ENCODE results near the gene USP10.

- TF ChIP-seq ZFP3 (CRISPR knock-in tag; IDR thresholded peaks at IDR 0.05) (no peak), ZNF70 (CRISPR knock-in tag; IDR thresholded peaks at IDR 0.05) (no peak), BACH2 (CRISPR knock-in tag; IDR thresholded peaks at IDR 0.05; ENCODE audit: borderline replicate concordance) (no peak), PATZ1 (CRISPR knock-in tag; IDR thresholded peaks at IDR 0.05; ENCODE audit: borderline replicate concordance) (no peak), TCF4 (CRISPR knock-in tag; IDR thresholded peaks at IDR 0.05; ENCODE audit: borderline replicate concordance) (no peak), CSRNP3 (CRISPR knock-in tag; IDR thresholded peaks at IDR 0.05) (no peak), ZC3H10 (CRISPR knock-in tag; IDR thresholded peaks at IDR 0.05) (no peak)
Observed at GRCh38 chr16:84811529-84811928, 111.7 kb downstream of the USP10 start.

All from SK-N-SH treated with all-trans-retinoic acid at 6 μM for 48 hours (cell line).